Activated CD4-positive, alpha-beta T cell treated with anti-CD3 and anti-CD28 coated beads, Interleukin-2, amount 50 U/mL, for 16 hours (primary cell): Measurements from ENCODE around the gene ACTN1.

ENCODE experiments used
- DNase-seq: peaks from one replicate; pipeline ENCODE4 v3.0.0-alpha.2; 2020

ACTN1 gene

DNA sequence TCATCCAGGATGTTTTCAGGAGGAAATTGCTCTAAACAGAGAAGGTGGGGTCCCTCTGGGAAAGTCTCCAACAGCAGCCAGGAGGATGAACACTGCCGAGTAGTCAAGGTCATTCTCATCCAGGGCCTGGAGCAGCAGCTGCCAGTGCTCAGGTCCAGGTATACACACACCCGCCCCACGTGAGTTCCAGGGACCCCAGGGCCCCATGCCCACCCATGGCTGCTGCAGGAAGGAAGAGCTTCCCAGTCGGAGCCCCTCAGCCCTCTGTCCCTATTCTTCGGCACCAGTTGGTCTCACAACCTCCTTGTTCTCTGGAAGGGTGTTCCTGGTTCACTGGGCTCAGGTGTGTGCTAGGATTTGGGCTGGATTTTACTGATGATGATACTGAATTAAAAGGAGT, 72.7 kb downstream of the ACTN1 start:
- DNase-seq: no peak

DNA sequence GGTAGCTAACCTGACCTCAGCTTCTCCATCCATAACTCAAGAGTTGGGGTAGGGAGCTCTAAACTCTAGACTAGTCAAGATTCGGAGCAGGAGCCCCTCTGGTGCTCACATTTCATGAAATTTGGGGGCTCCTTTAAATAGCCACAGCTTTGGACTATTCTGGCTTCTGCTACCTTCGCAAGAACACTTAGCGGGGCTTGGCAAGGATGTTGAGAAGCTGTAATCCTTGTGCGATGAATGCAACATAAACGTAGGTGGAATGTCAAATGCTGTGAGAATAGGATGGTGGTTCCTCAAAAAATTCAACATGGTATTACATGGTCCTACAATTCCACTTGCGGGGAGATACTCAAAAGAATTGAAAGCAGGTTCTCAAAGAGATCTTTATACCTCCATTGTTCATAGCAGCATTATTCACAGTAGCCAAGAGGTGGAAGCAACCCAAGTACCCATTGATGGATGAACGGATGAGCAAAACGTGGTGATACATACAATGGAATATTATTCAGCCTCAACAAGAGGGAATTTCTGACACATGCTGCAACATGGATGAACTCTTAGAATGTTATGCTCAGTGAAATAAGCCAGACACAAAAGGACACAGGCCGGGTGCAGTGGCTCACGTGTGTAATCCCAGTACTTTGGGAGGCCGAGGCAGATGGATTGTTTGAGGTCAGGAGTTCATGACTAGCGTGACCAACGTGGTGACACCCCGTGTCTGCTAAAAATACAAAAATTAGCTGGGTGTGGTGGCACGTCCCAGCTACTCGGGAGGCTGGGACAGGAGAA, 73.8 kb downstream of the ACTN1 start:
- DNase-seq: no peak

DNA sequence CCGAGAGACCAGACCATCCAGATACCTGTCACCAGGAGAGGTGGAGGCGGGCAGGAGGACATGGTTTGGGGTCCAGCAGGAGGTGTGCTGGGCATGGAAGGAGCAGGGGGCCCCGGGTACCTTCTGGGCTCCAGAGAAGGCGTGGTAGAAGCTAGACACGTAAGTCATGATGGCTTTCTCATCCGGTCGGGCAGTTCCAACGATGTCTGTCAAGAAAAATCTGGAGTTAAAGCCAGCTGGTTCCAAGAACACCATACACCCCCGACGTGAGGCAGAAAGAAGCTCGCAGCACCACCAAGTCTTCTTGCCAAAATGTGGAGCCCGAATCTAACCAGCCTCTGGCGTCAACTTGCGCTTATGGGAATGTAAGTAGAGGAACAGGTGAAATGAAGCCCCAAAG, 76.7 kb downstream of the ACTN1 start:
- DNase-seq: no peak

DNA sequence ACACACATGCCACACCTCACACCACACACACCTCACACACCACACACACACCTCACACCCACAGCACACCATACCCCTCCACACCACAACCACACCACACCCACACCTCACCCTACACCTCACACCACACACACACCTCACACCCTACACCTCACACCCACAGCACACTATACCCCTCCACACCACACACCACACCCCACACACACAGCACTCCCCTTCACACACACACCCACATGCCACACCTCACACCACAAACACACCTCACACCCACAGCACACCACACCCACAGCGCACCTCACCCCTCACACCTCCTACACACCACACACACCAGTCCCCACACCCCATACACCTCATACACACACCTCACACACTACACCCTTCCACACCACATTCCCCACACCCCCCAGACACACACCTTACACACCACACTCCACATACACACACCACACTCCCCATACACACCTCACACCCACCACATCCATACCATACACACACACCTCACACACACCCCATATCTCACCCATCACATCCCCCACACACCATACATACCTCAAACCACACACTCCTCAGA, 80.0 kb downstream of the ACTN1 start:
- peak; percentile 3 for DNase-seq

DNA sequence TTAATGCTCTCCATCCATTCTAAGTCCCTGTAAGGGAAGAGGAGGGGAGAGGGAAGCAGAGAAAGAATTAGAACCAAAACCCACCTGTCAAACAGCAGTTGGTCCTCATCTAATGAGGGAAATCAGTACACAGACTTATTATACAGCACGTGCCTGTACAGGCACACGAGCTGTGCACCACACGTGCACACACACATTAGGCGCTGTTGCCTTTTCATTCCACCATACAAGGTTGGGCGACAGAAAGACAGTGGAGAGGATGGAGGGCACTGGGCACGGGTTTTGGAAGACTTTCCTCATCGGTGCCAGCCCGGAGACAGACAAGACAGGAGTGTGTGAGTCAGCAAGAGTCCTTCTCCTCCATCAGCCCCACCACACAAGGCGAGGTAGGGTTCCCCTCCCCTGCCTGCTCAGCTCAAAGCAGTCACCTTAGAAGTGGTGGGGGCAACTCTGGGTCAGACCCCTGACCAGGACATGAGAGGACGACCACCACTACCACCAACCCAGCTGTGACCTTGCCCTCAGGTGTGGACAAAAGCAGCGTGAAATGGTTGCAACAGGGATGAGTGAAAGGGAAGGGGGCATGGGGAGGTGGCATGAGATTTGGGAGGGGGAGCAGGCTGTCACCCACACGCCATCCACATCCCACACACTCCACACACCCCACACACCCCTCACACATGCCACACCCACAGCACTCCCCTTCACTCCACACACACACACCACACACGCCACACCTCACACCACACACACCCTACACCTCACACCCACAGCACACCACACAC, 80.7 kb downstream of the ACTN1 start:
- no peak for DNase-seq

DNA sequence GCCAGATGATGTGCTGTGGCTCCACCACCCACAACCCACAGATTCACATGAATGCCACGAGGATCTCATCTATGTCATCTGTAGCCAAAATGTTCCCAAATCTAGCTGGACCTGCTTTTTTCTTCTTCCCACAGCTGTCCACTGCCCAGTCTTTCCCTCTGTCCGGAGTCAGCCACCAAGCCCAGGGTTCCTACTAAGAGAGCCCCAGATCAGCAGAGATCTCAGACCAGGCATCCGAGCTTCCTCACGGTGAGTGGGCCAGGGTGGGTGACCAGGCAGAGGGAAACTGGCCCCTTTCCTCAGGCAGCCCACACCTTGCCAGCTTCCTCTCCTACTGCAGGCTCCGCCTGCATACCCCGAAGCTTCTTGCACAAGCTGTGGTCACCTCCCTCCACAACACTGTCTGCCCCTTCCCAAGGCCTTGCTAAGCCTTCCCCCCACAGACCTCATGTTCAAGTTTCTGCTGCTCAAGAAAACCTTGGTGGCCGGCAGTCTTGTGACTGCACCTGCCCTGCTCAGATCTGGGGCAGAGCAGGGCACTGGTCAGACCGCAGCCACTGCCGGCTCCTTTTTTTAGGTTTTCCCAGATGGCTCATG, 81.4 kb downstream of the ACTN1 start:
- DNase-seq: no peak

DNA sequence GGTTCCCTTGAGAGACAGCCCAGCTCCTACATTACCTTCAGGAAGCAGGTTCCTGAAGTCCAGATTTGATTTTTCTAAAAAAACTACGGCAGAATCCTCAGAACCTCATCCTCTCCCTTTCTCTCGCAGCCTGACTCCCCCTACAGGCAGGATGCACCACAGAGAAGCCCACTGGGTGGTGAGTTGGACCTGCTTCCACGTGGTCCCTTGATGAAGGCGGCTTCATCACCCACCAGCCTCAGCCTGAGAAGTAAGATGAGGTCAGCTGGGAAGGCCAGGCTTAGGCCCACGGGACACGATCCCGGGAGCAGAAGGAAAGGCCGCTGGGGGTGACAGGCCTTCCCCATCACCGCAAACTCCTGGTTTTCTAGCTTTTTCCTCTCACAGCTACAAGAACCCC, 83.0 kb downstream of the ACTN1 start:
- DNase-seq: no peak

DNA sequence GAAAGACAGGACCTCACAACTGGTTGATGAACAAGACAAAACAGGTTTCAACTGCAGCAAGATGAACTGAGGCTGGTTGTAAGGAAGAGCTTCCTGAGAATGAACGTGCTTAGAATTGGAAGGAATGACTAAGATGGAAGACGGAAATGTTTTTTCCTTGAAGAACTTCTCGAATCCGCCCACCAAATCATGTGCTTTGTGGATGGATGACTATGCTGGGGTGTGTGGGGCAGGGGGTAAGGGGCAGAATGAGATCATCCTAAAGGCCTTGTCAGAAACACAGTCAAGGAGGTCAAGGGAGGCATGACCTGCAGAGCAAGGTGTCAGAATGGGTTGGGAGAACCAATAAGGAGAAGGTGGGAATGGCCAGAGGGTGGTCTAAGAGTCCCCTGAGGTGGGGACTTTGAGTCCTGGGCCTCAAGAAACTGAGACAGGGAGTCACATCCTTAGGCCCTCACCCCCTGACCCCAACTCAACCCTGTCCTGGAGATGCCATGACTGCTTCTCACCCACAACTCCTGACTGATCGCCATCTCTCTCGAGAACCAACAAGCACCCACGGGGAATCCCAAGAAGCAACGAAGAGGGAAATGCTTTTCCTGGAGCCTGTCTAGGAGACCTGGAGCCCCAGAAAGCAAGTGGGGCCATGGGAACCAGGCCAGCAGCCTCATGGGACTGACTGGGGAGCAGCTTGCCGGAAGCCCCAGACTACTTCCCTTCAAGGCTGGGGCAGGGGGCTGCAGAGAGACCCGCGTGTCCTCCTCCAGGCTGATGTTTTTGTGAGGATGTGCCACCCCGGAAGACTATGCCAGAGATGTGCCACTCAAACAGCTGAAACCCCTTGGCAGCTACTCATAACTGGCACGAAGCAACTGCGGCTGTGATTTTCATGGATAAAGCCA, 84.0 kb downstream of the ACTN1 start:
- no peak for DNase-seq

DNA sequence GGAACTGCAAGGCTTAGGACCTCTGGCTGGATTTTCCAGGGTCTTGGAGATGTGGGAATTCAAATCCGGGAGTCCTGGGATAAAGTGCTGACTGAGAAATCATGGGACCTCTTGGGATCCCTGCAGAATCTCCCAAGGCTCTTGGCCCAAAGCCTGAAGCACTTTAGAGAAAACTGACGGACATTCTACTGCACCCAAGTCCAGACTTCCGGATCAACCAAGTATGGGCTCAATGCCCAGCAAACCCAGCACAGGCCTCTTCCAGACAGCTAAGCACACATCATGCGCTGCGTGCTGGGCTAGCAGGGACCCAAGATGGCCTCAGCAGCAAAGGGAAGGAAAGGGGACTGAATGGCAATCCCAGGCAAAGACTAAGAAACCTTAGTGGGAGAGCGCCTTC, 85.0 kb downstream of the ACTN1 start:
- no peak for DNase-seq

DNA sequence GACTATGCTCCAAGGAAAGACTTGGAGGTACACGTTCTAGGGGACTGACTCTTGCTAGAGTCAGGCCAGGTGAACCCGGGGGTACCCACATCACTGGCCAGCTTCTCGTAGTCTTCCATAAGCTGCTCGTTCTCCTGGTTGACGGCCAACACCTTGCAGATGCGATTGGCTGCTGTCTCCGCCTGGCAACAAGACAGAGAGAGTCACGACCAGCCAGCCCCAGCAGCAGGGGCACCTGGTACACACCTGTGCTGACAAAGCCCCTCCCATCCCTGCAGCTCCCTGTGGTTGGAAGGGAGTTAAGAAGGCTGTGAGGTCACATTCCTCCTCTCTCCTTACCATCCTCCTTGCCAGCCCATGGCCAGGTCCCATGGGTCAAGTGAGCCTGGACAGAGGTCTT, 85.5 kb downstream of the ACTN1 start:
- DNase-seq: no peak

DNA sequence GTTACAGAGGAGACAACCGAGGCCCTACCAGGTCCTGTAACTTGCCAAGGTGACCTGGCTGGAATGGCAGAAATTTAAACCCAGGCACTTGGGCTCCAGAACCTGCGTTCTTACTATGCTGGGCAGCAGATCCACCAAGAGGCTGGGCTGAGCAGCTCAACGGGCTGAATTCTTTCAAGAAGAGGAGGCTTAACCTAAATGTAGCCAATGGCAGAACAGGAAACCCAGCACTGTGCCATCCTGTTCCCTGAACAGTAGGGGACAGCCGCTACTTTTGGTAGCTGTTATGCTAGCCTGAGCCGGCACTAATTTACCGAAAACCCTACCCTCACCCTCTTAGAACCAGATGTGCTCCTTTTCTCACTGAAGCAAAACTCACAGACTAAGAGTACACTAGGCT, 86.1 kb downstream of the ACTN1 start:
- no peak for DNase-seq

DNA sequence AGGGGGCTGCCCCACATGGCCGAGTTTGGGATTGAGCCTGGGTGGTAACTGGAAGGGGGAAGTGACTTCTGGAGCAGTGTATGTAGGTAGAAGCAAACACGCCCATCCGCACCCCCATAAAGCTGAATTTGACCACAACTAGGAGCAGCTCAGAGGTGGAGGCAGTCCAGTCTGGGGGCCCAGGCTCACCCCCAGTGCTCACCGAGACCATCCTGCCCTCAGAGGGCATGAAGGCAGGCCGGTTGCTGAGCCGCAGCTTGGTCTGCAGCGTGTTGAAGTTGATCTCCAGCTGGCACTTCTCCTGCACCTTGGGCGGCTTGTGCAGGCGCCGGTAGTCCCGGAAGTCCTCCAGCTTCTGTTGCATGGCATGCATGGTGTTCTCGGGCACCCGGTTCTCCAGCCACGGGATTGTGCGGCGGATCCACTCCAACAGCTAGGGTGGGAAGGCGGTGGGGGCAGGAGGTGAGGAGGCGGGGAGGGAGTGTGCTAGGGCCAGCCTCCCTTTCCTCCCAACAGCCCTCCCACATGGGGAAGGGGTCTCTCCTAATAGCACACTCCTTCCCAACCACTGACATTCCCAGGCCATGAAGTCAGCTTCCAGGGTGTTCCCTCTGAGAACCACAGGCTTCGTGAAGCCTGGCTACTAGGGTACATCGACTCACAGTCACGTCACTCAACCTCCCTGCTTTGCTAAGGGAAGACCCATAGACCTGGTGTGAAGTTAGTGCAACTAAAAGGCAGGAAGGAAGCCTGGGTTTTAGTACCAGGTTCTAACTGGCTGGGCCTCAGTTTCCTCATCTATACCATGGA, 87.0 kb downstream of the ACTN1 start:
- DNase-seq: no peak

DNA sequence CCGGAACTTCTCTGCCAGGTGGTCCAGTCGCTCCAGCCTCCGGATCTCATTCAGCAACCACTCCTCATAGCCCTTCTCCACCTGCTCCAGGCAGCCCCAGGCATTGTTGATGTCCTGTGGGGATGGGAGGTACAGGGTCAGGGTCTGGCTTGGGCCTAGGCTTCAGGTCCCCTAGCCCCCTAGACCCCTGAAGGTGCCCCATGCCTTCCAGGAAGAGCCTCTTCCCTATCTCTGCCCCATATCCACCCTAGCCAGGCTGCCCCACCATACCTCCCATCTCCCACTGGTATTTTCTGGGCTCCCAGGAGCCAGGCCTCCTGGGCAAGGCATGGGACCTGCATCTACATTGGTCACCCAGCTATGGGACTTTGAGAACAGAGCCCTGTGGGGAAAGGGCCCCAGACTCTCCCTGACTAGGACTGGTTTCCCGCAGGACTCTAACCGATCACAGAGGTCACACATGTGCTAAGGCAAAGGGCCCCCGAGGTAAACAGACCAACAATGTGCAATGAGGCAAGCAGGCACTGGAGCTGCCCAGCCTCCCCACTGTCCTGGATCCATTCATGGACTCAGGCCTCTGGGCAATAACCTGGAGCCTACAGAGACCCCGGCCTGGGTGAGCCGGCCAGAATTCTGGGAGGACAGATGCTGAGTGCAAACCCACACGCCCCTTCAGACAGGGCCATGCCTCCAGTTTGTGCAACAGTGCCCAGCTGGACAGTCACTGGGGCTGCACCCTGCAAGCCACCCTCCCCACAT, 88.8 kb downstream of the ACTN1 start:
- no peak for DNase-seq

DNA sequence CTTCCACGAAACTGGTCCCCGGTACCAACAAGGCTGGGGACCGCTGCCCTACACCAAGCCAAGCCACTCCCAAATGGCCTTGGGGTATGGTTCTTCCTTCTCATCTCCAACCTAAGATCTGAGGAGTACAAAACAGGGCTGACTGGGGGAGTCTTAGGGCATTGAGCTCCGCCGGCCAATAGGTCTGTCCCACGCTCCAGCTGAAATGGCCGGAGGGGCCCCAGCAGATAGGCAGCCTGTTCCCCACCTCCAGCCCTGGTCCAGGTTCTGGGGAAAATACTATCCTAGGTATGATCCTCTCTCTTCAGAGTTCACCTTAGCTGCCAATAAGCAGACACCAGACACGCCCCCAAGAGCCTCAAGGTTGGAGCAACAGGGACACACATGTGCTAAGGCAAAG, 90.2 kb downstream of the ACTN1 start:
- no peak for DNase-seq

DNA sequence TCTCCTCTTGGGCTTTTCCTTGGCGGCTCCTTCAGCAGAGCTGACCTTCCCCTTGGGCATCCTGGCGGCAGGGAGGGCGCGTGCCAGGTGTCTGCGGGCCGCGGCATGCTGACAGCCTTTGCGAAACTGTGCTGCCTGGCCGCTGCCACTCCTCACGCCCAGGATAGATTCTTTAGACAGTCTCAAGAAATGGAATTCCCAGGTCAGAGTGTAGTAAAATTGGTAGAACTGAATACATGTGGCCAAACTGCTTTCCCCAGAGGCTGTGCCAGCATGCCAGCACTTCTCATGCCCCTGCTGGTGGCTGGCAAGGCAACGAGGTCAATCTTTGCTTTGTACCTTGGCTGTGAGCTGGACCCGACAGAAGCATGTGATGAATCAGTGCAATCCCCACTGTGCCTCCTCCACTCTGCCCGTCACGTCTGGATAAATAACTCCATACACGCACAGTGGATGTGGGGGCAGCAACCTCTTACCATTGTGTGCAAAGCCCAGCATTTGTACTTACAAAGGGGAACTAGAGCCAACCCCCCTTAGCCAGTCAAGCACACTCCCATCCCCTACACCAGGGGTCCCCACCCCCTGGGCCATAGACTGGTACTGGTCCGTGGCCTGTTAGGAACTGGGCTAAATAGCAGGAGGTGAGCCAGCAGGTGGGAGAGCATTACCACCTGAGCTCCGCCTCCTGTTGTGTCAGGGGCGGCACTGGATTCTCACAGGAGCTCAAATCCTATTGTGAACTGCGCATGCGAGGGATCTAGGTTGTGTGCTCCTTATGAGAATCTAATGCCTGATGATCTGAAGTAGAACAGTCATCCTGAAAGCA, 90.9 kb downstream of the ACTN1 start:
- DNase-seq: no peak

DNA sequence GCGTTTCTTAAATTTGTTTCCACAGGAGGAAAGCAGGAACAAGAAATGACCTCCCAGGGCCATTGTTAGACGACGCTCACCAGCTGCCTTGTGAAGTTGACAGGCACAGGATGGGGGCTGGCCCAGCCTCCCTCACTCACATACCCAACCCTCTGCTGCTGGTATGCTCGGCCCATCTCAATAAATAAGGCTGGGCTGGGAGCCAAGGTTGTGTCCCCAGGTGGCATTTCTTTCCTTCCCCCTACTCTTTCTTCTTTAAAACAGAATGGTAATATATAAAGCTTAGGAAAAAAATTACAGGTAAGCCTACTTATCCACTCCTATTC, 93.0 kb downstream of the ACTN1 start:
- DNase-seq: no peak

DNA sequence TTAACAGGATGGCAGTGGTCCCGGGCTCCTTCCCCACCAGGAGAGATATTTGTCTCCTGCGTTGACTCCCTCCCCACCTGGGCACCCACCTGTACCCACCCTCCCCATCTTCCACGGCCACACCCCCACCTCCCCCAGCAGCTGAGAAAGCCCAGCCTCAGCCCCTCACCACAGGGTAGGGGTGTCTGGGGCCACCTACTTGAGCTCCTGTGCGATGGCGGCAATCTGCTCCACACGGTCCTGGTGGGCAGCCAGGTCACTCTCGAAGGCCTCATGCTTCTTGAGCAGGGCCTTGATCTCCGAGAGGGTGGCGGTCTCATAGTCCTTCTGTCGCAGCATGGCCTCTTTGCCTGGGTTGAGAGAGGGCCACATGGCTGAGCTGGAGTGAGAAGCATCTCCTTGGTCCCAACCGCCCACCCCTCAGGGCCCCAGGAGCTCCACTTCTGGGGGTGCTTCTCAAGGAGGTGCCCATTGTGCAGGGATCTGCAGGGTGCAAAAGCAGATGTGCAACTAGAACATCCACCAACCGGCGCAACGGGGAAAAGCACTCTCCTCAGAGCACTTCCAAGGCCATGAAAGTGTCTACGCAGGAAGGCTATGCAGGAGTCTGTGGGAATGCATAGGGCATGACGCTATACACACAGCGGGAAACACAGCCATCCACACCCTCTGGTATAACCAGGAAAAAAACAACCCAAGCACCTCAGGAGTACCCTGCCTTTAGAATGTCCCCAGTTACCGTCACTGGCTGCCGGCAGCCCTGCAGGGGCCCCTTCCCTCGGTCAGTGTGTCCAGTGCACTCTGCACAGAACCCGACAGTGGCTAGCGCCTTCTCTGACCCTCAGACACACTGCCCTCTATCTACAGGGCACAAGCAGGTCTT, 93.6 kb downstream of the ACTN1 start:
- DNase-seq: no peak

DNA sequence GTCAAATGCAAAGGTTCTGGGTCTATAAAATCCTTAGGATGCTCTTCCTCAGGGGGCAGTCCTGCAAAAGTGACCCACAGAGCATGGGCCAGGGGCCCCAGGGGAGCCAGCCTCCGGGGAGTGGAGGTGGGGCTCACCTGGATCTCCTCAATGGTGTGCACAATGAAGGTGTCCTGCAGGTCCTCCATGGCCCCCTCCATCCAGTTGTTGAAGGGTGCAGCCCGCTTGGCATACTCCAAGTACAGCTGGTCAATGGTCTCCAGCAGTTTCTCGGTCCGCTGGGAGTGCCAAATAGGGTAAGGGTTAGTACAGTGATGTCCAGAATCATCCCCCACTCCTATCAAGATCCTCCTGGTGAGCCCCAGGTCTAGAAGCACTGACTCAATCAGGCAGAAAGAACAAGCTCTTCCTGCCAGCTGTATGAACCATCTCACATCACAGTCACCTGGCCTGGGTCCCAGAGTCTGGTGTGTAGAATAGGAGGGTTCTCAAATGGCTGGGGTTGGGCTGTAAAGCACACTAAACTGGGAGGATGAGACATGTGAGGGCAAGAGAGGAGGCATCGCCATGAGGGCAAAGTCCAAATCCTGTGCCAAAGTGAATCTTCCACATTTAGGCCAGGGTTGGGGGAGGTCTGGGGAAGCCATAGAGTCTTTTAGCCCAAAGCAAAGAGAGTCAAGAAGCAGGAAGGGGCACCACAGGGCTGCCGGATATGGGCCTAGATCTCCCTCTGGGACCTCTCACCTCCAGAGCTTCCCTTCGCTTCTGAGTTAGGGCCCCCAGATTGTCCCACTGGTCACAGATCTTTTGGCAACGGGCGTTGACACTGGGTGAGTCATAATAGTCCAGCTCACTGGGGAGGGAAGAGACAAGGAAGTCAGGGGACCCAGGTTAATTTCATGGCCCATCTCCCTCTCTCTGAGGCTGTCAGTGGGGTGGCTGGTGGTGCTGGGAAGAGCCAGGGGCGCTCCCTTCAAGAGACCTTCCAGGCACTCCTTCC, 94.8 kb downstream of the ACTN1 start:
- DNase-seq: no peak
